Stimulated activated memory B cell treated with anti-CD40 and anti-IgM and Interleukin-4, amounts not matched to agents 10 μg/mL and 1 μg/mL and 100 μg/mL, for 72 hours (primary cell): ENCODE results near the gene TEX10.
"Not testable (repeated sequence)": the region's sequence is repeated elsewhere in the genome, so short reads cannot be mapped to it uniquely, and the experiment has no call there.

ENCODE experiments used
- ATAC-seq: fragments of 150-1000 bp; cut with Tn5 transposase; 2 replicates; pipeline ENCODE4 v1.10.0; 2021
- H3K27ac Mint-ChIP-seq: one replicate; pipeline ENCODE4 v1.8.0; 2022; ENCODE audit warnings: mild to moderate bottlenecking, mixed read lengths
- H3K27me3 Mint-ChIP-seq: one replicate; pipeline ENCODE4 v1.8.0; 2022; ENCODE audit warnings: mixed read lengths
- H3K36me3 Mint-ChIP-seq: one replicate; pipeline ENCODE4 v1.8.0; 2022; ENCODE audit warnings: mixed read lengths
- H3K4me1 Mint-ChIP-seq: one replicate; pipeline ENCODE4 v1.8.0; 2022; ENCODE audit warnings: mixed read lengths
- H3K4me3 Mint-ChIP-seq: one replicate; pipeline ENCODE4 v1.8.0; 2022; ENCODE audit warnings: mild to moderate bottlenecking, moderate library complexity, mixed read lengths
- H3K9me3 Mint-ChIP-seq: one replicate; pipeline ENCODE4 v1.8.0; 2022; ENCODE audit warnings: mixed read lengths

Gene TEX10

DNA sequence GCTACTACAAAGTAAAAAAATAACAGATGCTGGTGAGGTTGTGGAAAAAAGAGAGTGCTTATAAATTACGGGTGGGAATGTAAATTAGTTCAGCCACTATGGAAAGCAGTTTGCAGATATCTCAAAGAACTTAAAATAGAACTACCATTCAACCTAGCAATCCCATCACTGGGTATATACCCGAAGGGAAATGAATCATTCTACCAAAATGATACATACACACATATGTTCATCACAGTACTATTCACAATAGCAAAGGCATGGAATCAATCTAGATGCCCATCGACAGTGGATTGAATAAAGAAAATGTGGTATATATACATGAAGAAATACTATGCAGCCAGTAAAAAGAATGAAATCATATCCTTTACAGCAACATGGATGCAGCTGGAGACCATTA is 6.3 kb upstream of the TEX10 start:
- Mint-ChIP-seq H3K27me3 (no peaks in the 10 kb centered on the region), H3K9me3 (peaks cover 9% of the 10 kb centered on the region), H3K4me1 (peaks cover 17% of the 10 kb centered on the region), H3K4me3 (no peak overlapping the region), H3K27ac (no peak overlapping the region), H3K36me3 (peaks cover 19% of the 10 kb centered on the region)
- no peak for ATAC-seq

DNA sequence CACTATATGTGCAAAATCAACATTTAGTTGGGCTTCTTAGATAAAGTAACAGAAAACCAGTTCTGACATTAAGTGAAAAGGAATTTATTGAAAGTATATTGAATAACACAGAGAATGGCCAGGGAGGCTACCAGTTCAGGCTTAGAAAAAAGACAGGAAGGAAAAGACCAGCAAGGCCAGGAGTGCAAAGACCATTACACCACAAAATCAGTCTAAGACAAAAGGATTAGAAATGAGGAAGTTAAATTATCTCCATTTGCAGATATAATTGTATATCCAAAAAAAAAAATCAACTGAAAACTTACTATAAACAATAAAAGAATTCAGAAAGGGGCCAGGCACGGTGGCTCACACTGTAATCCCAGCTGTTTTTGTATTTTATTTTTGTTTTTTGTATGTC is 4.8 kb upstream of the TEX10 start:
- Mint-ChIP-seq H3K4me3 (no peak overlapping the region), H3K27ac (no peak overlapping the region), H3K4me1 (peaks cover 31% of the 10 kb centered on the region), H3K36me3 (peaks cover 5% of the 10 kb centered on the region), H3K27me3 (no peaks in the 10 kb centered on the region), H3K9me3 (peaks cover 3% of the 10 kb centered on the region)
- ATAC-seq = no peak

GRCh38 chr9:100355561-100355960 is 2.8 kb upstream of the TEX10 start:
- Mint-ChIP-seq H3K27ac (no peak overlapping the region), H3K27me3 (no peaks in the 10 kb centered on the region)

GRCh38 chr9:100354121-100354800 is 1.5 kb upstream of the TEX10 start:
- peaks cover 5% of the 10 kb centered on the region for H3K36me3 Mint-ChIP-seq
- no peaks in the 10 kb centered on the region for H3K27me3 Mint-ChIP-seq
- peak overlapping the region; percentile 96 for H3K27ac Mint-ChIP-seq
- no peak overlapping the region for H3K4me3 Mint-ChIP-seq
- peaks cover 3% of the 10 kb centered on the region for H3K9me3 Mint-ChIP-seq
- no peak for ATAC-seq
- peaks cover 59% of the 10 kb centered on the region for H3K4me1 Mint-ChIP-seq

More at GRCh38 chr9:100355561-100355960, 2.8 kb upstream of the TEX10 start:
- no peak for ATAC-seq
- peaks cover 3% of the 10 kb centered on the region for H3K9me3 Mint-ChIP-seq
- peaks cover 5% of the 10 kb centered on the region for H3K36me3 Mint-ChIP-seq
- H3K4me1 Mint-ChIP-seq = peaks cover 46% of the 10 kb centered on the region
- no peak overlapping the region for H3K4me3 Mint-ChIP-seq

DNA sequence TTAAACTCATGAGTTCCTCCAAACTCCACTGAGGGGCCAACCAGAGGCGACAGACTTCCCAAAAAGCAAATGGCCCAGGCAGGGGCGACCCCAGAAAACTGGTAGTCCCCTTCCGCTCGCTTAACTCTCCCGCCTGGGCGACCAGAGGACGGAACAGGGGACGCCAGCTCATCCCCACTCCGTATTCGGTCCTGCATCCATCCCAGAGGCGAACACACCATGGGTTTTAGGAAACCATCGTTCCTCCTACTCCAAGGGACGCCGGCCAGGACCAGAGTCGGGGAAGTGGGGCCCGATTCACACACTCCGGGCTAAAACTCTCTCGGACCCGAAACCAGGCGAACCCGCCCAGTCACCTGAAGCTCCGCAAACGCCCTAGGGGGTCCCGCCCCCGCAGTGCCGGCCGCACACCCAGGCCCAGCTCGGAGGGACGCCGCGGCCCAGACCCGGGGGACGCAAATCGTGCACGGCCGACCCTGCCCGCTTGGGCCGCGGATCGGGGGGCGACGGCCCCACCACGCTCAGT is 478 bp downstream of the TEX10 start:
- no peaks in the 10 kb centered on the region for H3K9me3 Mint-ChIP-seq
- H3K4me3 Mint-ChIP-seq = peak overlapping the region; percentile 85
- peaks cover 58% of the 10 kb centered on the region for H3K4me1 Mint-ChIP-seq
- ATAC-seq = peak; percentile 73
- no peaks in the 10 kb centered on the region for H3K27me3 Mint-ChIP-seq
- peak overlapping the region; percentile 96 for H3K27ac Mint-ChIP-seq
- H3K36me3 Mint-ChIP-seq = peaks cover 5% of the 10 kb centered on the region

GRCh38 chr9:100351508-100351907 is 1.2 kb downstream of the TEX10 start:
- H3K27me3 Mint-ChIP-seq = no peaks in the 10 kb centered on the region
- no peak for ATAC-seq
- peaks cover 50% of the 10 kb centered on the region for H3K4me1 Mint-ChIP-seq
- peaks cover 7% of the 10 kb centered on the region for H3K36me3 Mint-ChIP-seq
- H3K9me3 Mint-ChIP-seq = no peaks in the 10 kb centered on the region
- H3K27ac Mint-ChIP-seq = peak overlapping the region; percentile 96
- H3K4me3 Mint-ChIP-seq = peak overlapping the region; percentile 85

DNA sequence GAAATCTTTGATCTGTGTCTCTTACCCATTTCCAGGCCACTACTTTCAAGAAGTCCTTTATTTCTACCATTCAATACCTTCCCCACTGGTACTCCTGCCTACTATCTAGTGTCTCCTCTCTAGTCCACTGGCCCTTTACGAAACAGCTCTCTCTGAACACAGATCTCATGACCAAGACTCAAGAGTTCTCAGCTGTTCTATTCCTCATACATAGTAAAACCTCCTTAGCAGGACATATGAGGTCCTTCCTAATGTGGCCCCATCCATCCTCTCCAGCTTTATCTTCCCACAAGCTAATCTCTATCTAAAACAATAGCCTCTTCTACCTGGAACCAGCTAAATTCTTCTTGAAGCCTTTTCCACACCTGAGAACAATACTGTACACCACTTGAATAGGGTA is 2.6 kb downstream of the TEX10 start:
- H3K4me1 Mint-ChIP-seq = peaks cover 54% of the 10 kb centered on the region
- H3K27ac Mint-ChIP-seq = no peak overlapping the region
- ATAC-seq = no peak
- H3K27me3 Mint-ChIP-seq = no peaks in the 10 kb centered on the region
- peaks cover 12% of the 10 kb centered on the region for H3K36me3 Mint-ChIP-seq
- no peaks in the 10 kb centered on the region for H3K9me3 Mint-ChIP-seq
- H3K4me3 Mint-ChIP-seq = peak overlapping the region; percentile 4

GRCh38 chr9:100346836-100347235 is 5.9 kb downstream of the TEX10 start:
- no peaks in the 10 kb centered on the region for H3K27me3 Mint-ChIP-seq
- no peak for ATAC-seq
- H3K27ac Mint-ChIP-seq = no peak overlapping the region
- no peaks in the 10 kb centered on the region for H3K9me3 Mint-ChIP-seq
- H3K4me3 Mint-ChIP-seq = no peak overlapping the region
- peaks cover 21% of the 10 kb centered on the region for H3K36me3 Mint-ChIP-seq
- H3K4me1 Mint-ChIP-seq = peaks cover 37% of the 10 kb centered on the region

GRCh38 chr9:100341889-100342288 is 10.9 kb downstream of the TEX10 start:
- H3K27ac Mint-ChIP-seq = no peak overlapping the region
- H3K4me3 Mint-ChIP-seq = no peak overlapping the region
- H3K9me3 Mint-ChIP-seq = no peaks in the 10 kb centered on the region
- ATAC-seq = no peak
- no peaks in the 10 kb centered on the region for H3K27me3 Mint-ChIP-seq
- H3K36me3 Mint-ChIP-seq = peaks cover 48% of the 10 kb centered on the region
- H3K4me1 Mint-ChIP-seq = peaks cover 30% of the 10 kb centered on the region

GRCh38 chr9:100340224-100340623 is 12.5 kb downstream of the TEX10 start:
- no peak overlapping the region for H3K4me3 Mint-ChIP-seq
- H3K4me1 Mint-ChIP-seq = peaks cover 30% of the 10 kb centered on the region
- H3K9me3 Mint-ChIP-seq = no peaks in the 10 kb centered on the region
- H3K27ac Mint-ChIP-seq = no peak overlapping the region
- no peak for ATAC-seq
- H3K36me3 Mint-ChIP-seq = peaks cover 46% of the 10 kb centered on the region
- no peaks in the 10 kb centered on the region for H3K27me3 Mint-ChIP-seq

- not testable (repeated sequence) for H3K4me3 Mint-ChIP-seq, H3K27me3 Mint-ChIP-seq, H3K27ac Mint-ChIP-seq, H3K9me3 Mint-ChIP-seq, ATAC-seq
- peaks cover 46% of the 10 kb centered on the region for H3K36me3 Mint-ChIP-seq
- H3K4me1 Mint-ChIP-seq = peaks cover 31% of the 10 kb centered on the region
Observed at GRCh38 chr9:100338736-100339135, 14.0 kb downstream of the TEX10 start.

- no peak overlapping the region for H3K27ac Mint-ChIP-seq
- peaks cover 39% of the 10 kb centered on the region for H3K36me3 Mint-ChIP-seq
Observed at GRCh38 chr9:100324594-100325200, 28.0 kb downstream of the TEX10 start.

GRCh38 chr9:100322954-100323536 is 29.7 kb downstream of the TEX10 start:
- no peak overlapping the region for H3K27ac Mint-ChIP-seq
- H3K4me1 Mint-ChIP-seq = peaks cover 8% of the 10 kb centered on the region
- no peaks in the 10 kb centered on the region for H3K27me3 Mint-ChIP-seq
- H3K9me3 Mint-ChIP-seq = no peaks in the 10 kb centered on the region
- H3K4me3 Mint-ChIP-seq = no peak overlapping the region
- peaks cover 39% of the 10 kb centered on the region for H3K36me3 Mint-ChIP-seq
- ATAC-seq = no peak

More at GRCh38 chr9:100324594-100325200, 28.0 kb downstream of the TEX10 start:
- ATAC-seq = no peak
- H3K4me1 Mint-ChIP-seq = peaks cover 6% of the 10 kb centered on the region
- no peaks in the 10 kb centered on the region for H3K27me3 Mint-ChIP-seq
- no peak overlapping the region for H3K4me3 Mint-ChIP-seq
- H3K9me3 Mint-ChIP-seq = no peaks in the 10 kb centered on the region

DNA sequence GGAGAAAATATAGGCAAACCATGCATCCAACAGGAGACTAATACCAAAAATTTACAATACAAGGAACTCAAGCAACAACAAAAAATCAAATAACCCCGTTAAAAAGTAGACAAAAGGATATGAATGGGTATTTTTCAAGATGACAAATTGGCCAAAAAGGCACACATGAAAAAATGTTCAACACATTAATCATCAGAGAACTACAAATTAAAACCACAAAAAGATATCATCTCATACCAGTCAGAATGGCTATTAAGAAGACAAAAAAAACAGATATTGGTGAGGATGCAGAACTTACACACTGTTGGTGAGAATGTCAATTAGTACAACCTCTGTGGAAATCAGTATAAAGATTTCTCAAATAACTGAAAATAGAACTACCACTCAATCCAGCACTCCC is 35.0 kb downstream of the TEX10 start:
- Mint-ChIP-seq H3K27me3 (no peaks in the 10 kb centered on the region), H3K9me3 (no peaks in the 10 kb centered on the region), H3K4me3 (no peak overlapping the region), H3K36me3 (peaks cover 65% of the 10 kb centered on the region), H3K4me1 (peaks cover 14% of the 10 kb centered on the region), H3K27ac (peak overlapping the region; percentile 22)
- no peak for ATAC-seq

- H3K27me3 Mint-ChIP-seq = no peaks in the 10 kb centered on the region
- no peak for ATAC-seq
- no peaks in the 10 kb centered on the region for H3K9me3 Mint-ChIP-seq
- no peak overlapping the region for H3K27ac Mint-ChIP-seq
- H3K4me3 Mint-ChIP-seq = no peak overlapping the region
- peaks cover 78% of the 10 kb centered on the region for H3K36me3 Mint-ChIP-seq
- peaks cover 24% of the 10 kb centered on the region for H3K4me1 Mint-ChIP-seq
Observed at GRCh38 chr9:100315561-100315960, 37.2 kb downstream of the TEX10 start.

- H3K4me3 Mint-ChIP-seq = no peak overlapping the region
- no peak for ATAC-seq
- peaks cover 85% of the 10 kb centered on the region for H3K36me3 Mint-ChIP-seq
- H3K4me1 Mint-ChIP-seq = peaks cover 16% of the 10 kb centered on the region
- no peak overlapping the region for H3K27ac Mint-ChIP-seq
- no peaks in the 10 kb centered on the region for H3K27me3 Mint-ChIP-seq
- H3K9me3 Mint-ChIP-seq = no peaks in the 10 kb centered on the region
Observed at GRCh38 chr9:100309992-100310391, 42.8 kb downstream of the TEX10 start.
